ENCODE results near the gene SLC12A3. TPM values are rescaled to one million over a fixed set of nuclear protein-coding genes. Genes with fewer than 3 reads are reported as not detected.
"Not testable (repeated sequence)": the region's sequence is repeated elsewhere in the genome, so short reads cannot be mapped to it uniquely, and the experiment has no call there.

The SLC12A3 gene
- total RNA-seq, 6 donors from 2014 or later: 0.06 to 0.61 TPM; not detected in 4

DNA sequence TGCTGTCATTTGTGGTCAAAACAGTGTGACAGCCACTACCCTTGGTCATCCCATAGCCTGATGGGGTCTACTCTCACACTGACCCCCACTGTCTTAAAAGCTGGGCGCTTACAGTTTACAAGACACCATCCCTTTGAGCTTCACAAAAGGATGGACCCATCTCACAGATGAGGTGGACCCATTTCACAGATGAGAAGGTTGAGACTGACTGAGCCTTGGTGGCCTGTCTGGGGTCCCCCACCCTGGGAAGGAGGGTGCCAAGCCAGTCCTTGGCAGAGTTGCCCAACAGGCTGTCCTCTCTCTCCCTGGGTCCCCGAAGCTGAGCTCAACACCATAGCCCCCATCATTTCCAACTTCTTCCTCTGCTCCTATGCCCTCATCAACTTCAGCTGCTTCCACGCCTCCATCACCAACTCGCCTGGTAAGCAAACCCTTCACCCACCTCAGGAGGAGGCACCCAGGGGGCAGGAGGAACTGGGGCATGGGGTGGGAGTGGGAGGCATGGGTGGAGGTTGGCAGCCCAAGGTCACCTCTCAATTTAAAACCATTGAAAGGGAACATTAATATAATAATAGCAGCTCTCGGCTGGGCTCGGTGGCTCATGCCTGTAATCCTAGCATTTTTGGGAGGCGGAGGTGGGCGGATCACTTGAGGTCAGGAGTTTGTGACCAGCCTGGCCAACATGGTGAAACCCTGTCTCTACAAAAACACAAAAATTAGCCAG lies 17.2 kb downstream of the SLC12A3 start:
- TF ChIP-seq POLR2A (IDR thresholded peaks at IDR 0.05) (no peak), EP300 (IDR thresholded peaks at IDR 0.05) (no peak), POLR2AphosphoS5 (IDR thresholded peaks at IDR 0.05) (no peak), CTCF (IDR thresholded peaks at IDR 0.05) (no peak)
- no peak overlapping the region for H3K27ac ChIP-seq
- no peaks in the 10 kb centered on the region for H3K4me1 ChIP-seq
- H3K4me3 ChIP-seq: no peak overlapping the region
- no peaks in the 10 kb centered on the region for H3K27me3 ChIP-seq
- DNase-seq (no peak), ATAC-seq (ENCODE audit: low FRiP score in 2 of 2) (no peak)
- no peaks in the 10 kb centered on the region for H3K9me3 ChIP-seq
- WGBS, 2 donors: 90 to 91% methylated on average over 7 to 8 of the region's 8 CpGs
- no peaks in the 10 kb centered on the region for H3K36me3 ChIP-seq

GRCh38 chr16:56883586-56883985 lies 18.6 kb downstream of the SLC12A3 start:
- ATAC-seq (ENCODE audit: low FRiP score in 2 of 2) (no peak), DNase-seq (no peak)
- Histone ChIP-seq H3K36me3 (no peaks in the 10 kb centered on the region), H3K27ac (no peak overlapping the region), H3K9me3 (no peaks in the 10 kb centered on the region), H3K27me3 (no peaks in the 10 kb centered on the region), H3K4me1 (no peaks in the 10 kb centered on the region), H3K4me3 (no peak overlapping the region)
- 94% methylated on average over 2 of the region's 2 CpGs; no CpG with 5 or more reads in 1 of the 2 donors for WGBS, 2 donors
- no peak for TF ChIP-seq EP300 (IDR thresholded peaks at IDR 0.05)
- no peak for TF ChIP-seq POLR2A (IDR thresholded peaks at IDR 0.05)
- TF ChIP-seq POLR2AphosphoS5 (IDR thresholded peaks at IDR 0.05): no peak
- TF ChIP-seq CTCF (IDR thresholded peaks at IDR 0.05): no peak

GRCh38 chr16:56884026-56884582 lies 19.1 kb downstream of the SLC12A3 start:
- WGBS, 2 donors: 95 to 96% methylated on average over 11 to 14 of the region's 14 CpGs
- Histone ChIP-seq H3K9me3 (no peaks in the 10 kb centered on the region), H3K27me3 (no peaks in the 10 kb centered on the region), H3K4me3 (no peak overlapping the region), H3K27ac (no peak overlapping the region), H3K4me1 (no peaks in the 10 kb centered on the region), H3K36me3 (no peaks in the 10 kb centered on the region)
- peak in 1 of 2 donors; percentile 63 for DNase-seq
- TF ChIP-seq POLR2AphosphoS5 (IDR thresholded peaks at IDR 0.05): no peak
- TF ChIP-seq EP300 (IDR thresholded peaks at IDR 0.05): no peak
- TF ChIP-seq CTCF (IDR thresholded peaks at IDR 0.05): no peak
- TF ChIP-seq POLR2A (IDR thresholded peaks at IDR 0.05): no peak
- ATAC-seq (ENCODE audit: low FRiP score in 2 of 2): no peak

- not testable (repeated sequence) for H3K27me3 ChIP-seq; H3K4me3 ChIP-seq; H3K4me1 ChIP-seq; ATAC-seq (ENCODE audit: low FRiP score in 2 of 2); H3K27ac ChIP-seq; H3K9me3 ChIP-seq; H3K36me3 ChIP-seq
- 87 to 99% methylated on average over 11 to 12 of the region's 13 CpGs for WGBS, 2 donors
- peak in 1 of 2 donors; percentile 52 for DNase-seq
Measured at GRCh38 chr16:56884929-56885328, 19.9 kb downstream of the SLC12A3 start.

GRCh38 chr16:56885446-56886162 lies 20.6 kb downstream of the SLC12A3 start:
- ATAC-seq (ENCODE audit: low FRiP score in 2 of 2) (no peak), DNase-seq (no peak)
- Histone ChIP-seq H3K4me1 (no peaks in the 10 kb centered on the region), H3K27ac (no peak overlapping the region), H3K27me3 (no peaks in the 10 kb centered on the region), H3K36me3 (no peaks in the 10 kb centered on the region), H3K4me3 (no peak overlapping the region), H3K9me3 (no peaks in the 10 kb centered on the region)
- no peak for TF ChIP-seq EP300 (IDR thresholded peaks at IDR 0.05)
- no peak for TF ChIP-seq POLR2A (IDR thresholded peaks at IDR 0.05)
- no peak for TF ChIP-seq POLR2AphosphoS5 (IDR thresholded peaks at IDR 0.05)
- TF ChIP-seq CTCF (IDR thresholded peaks at IDR 0.05): no peak
- 84 to 92% methylated on average over 8 to 9 of the region's 9 CpGs for WGBS, 2 donors
